Measurements from ENCODE around the gene RCBTB2. TPM values are rescaled to one million over a fixed set of nuclear protein-coding genes. Genes with fewer than 3 reads are reported as not detected.
A peak's percentile ranks its signal among the peaks of the same experiment; 100 is the strongest.

Gene RCBTB2
- total RNA-seq, 1 donor from 2014 or later: 5.7 TPM

DNA sequence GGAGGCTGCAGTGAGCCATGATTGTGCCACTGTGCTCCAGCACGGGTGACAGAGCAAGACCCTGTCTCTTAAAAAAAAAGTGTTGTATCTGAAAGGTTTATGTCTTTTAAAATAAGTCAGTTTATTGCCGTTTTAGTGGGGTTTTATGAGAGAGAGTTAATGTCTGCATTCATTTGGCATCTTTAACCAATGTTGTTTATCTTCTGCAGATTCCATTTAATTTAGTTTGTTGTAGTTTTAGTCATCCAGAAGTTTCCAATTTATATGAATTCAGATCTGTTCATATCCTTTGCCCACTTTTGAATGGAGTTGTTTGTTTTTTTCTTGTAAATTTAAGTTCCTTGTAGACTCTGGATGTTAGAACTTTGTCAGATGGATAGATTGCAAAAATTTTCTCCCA is 83.2 kb downstream of the RCBTB2 start:
- DNase-seq (ENCODE audit: low read depth, low spot score): no peak

DNA sequence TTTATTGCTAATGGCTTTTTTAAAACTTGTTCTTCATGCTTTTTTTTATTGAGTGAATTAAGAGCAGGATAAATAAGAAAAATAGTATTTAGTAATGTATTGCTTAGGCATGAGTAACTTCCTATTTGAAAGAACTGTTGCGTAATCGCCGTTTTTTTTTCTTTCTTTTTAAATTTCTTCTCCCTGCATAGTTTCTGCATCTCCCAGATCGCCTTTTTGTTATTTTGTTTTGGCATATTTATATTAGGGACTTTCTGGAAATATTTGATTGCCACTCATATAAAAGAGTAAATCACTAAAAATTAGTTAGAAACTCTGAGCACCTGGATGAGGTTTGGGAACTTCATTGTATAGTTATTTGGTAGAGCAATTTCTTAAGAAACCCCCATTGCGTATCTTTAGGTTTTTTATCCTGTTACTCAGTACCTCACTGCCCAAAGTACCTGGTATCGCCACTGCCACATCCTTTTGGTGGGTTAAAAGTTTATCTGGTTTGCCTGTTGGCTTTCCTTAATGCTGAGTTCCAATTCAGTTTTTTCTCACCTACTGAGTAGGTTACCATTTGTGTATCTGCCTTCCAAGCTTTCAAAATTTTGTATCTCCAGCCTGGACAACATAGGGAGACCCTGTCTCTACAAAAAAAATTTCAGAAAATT is 83.8 kb downstream of the RCBTB2 start:
- DNase-seq (ENCODE audit: low read depth, low spot score): no peak

DNA sequence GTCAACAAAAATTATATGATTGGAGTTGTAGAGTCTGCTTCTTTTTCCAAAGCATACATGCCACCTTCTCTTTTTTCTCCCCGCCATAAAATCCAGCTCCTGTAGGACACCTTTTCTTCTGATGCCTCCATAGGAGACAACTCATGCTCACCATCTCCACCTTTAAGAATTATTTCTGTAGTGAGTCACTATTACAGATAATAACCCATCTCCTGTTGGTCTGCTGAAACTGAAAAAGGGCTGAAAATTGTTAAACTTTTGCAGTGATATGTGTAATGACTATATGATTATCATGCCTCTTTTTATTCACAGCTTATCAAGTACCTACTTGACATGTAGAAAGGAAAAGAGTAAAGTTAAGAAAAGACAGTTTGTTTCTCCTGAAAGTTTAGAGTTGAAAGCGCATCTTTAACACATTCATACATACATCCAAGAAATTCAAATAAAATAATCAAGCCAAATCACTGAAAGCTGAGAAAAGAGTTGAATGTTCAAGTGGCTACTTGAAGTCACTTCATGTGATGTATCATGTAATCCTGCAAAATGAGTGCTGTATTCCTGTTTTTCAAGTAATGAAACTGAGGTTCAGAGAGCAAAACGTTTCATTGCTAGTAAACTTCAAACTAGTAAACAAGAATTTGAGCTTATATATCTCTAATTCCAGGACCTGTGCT is 84.5 kb downstream of the RCBTB2 start:
- DNase-seq (ENCODE audit: low read depth, low spot score): no peak

DNA sequence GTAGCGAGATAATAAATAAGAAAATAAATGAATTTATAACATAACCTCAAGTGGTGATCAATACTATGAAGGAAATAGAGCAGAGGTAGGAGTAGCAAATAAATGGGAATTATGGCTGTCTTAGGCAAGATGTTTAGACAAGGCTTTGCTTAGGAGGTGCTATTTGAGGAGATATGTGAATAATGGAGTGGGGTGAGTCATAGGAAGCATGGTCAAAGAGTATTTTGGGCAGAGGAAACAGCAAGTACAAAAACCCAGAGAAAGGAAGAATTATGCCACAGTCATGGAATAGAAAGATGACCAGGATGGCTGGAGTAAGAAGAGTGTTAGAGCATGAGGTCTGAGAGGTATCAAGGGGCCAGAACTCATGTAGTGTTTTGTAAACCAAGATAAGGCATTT is 86.4 kb downstream of the RCBTB2 start:
- peak; percentile 64 for DNase-seq (ENCODE audit: low read depth, low spot score)

DNA sequence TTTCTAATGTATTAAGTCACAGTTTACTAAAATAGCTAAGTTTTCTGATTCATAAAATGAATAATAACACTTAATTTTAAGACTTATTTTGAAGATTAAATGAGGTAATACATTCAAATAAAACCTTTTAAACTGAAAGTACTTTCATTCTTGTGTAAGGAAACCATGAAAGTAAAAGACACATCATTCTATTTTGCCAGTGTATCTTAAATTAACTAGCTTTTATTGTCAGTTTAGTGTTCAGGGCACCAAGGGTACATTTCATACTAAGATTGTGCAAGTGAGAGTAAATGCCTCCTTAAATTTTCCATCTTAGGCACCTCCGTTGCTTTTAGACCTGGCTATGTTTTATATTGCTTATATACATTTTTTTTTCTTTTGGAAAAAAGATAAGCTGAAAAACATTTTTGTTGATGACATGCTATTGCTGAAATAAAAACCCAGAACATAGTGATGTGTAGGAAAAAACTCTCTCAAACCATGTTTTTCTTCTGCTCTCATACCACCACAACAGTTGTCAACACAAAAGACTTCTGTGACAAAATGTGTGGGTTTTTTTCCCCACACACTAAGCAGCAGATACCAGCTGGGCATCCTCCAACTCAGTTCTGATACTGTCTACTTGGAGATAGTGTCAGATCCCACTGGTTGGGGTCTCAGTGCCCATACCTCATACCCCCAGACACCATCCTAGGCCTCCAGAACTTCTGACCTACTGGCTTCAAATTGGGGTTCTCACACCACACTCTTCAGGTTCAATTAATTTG is 89.3 kb downstream of the RCBTB2 start:
- no peak for DNase-seq (ENCODE audit: low read depth, low spot score)

Other genes with a start within 250 kb of the RCBTB2 start
- gene RB1, start 229.3 kb downstream of the RCBTB2 start, total RNA-seq: 21.4 and 31.4 TPM in 2 replicates
- gene LPAR6, start 120.0 kb downstream of the RCBTB2 start, total RNA-seq: 13.7 and 21.2 TPM in 2 replicates
- gene CYSLTR2, start 120.8 kb upstream of the RCBTB2 start, total RNA-seq: 0.11 TPM in 1 of 2 replicates, not detected in the other

All from pulmonary artery endothelial cell (primary cell).